Osteocyte (in vitro differentiated cells): ENCODE measurements around the gene BPIFB1. TPM values are rescaled to one million over a fixed set of nuclear protein-coding genes. Genes with fewer than 3 reads are reported as not detected.

ENCODE experiments used
- DNase-seq: peaks from one replicate; pipeline ENCODE4 v3.0.0; 2021; ENCODE audit warnings: mixed read lengths; ENCODE audit not compliant: unreplicated experiment; ENCODE audit errors: extremely low spot score
- H3K27ac Mint-ChIP-seq: one replicate; pipeline ENCODE4 v1.8.0; 2021; ENCODE audit warnings: mild to moderate bottlenecking, mixed read lengths; ENCODE audit not compliant: unreplicated experiment
- H3K27me3 Mint-ChIP-seq: one replicate; pipeline ENCODE4 v1.8.0; 2021; ENCODE audit warnings: mixed read lengths; ENCODE audit not compliant: unreplicated experiment
- H3K36me3 Mint-ChIP-seq: one replicate; pipeline ENCODE4 v1.8.0; 2021; ENCODE audit warnings: mixed read lengths; ENCODE audit not compliant: unreplicated experiment
- H3K4me1 Mint-ChIP-seq: one replicate; pipeline ENCODE4 v1.8.0; 2021; ENCODE audit warnings: mixed read lengths; ENCODE audit not compliant: unreplicated experiment
- H3K4me3 Mint-ChIP-seq: one replicate; pipeline ENCODE4 v1.8.0; 2021; ENCODE audit warnings: mild to moderate bottlenecking, moderate library complexity, mixed read lengths; ENCODE audit not compliant: unreplicated experiment
- H3K9me3 Mint-ChIP-seq: one replicate; pipeline ENCODE4 v1.8.0; 2021; ENCODE audit warnings: mixed read lengths; ENCODE audit not compliant: unreplicated experiment
- CTCF ChIP-seq: fragments of 200-600 bp; sonication (generic); IDR thresholded peaks from 2 replicates; pipeline ENCODE4 v1.5.0; 2021; ENCODE audit warnings: antibody characterized with exemption, mild to moderate bottlenecking, moderate library complexity
- total RNA-seq: library from RNA; stranded (reverse); gene quantifications from 2 replicates; pipeline ENCODE4 v1.2.1, GENCODE V29; 2021

BPIFB1 gene
- total RNA-seq, 1 donor from 2014 or later = not detected

GRCh38 chr20:33301192-33301930 is 18.3 kb downstream of the BPIFB1 start:
- Mint-ChIP-seq H3K36me3 (no peaks in the 10 kb centered on the region), H3K27me3 (peaks cover 24% of the 10 kb centered on the region), H3K4me3 (no peak overlapping the region), H3K9me3 (no peaks in the 10 kb centered on the region), H3K4me1 (peaks cover 4% of the 10 kb centered on the region), H3K27ac (no peak overlapping the region)
- TF ChIP-seq CTCF = no peak
- no peak for DNase-seq

- H3K27ac Mint-ChIP-seq = no peak overlapping the region
These were observed 20.6 kb downstream of the BPIFB1 start for GRCh38 chr20:33303595-33303994.

GRCh38 chr20:33304046-33304445 is 21.0 kb downstream of the BPIFB1 start:
- Mint-ChIP-seq H3K27me3 (peaks cover 8% of the 10 kb centered on the region), H3K4me3 (no peak overlapping the region), H3K9me3 (no peaks in the 10 kb centered on the region), H3K27ac (no peak overlapping the region), H3K36me3 (no peaks in the 10 kb centered on the region), H3K4me1 (peaks cover 4% of the 10 kb centered on the region)
- DNase-seq = no peak
- no peak for TF ChIP-seq CTCF

More at GRCh38 chr20:33303595-33303994, 20.6 kb downstream of the BPIFB1 start:
- DNase-seq = no peak
- H3K27me3 Mint-ChIP-seq = peaks cover 9% of the 10 kb centered on the region
- H3K9me3 Mint-ChIP-seq = no peaks in the 10 kb centered on the region
- peaks cover 4% of the 10 kb centered on the region for H3K4me1 Mint-ChIP-seq
- no peaks in the 10 kb centered on the region for H3K36me3 Mint-ChIP-seq
- no peak overlapping the region for H3K4me3 Mint-ChIP-seq
- TF ChIP-seq CTCF = no peak

- no peaks in the 10 kb centered on the region for H3K36me3 Mint-ChIP-seq
- H3K27me3 Mint-ChIP-seq = peaks cover 8% of the 10 kb centered on the region
- H3K4me3 Mint-ChIP-seq = no peak overlapping the region
- no peak for DNase-seq
- no peak overlapping the region for H3K27ac Mint-ChIP-seq
- H3K9me3 Mint-ChIP-seq = no peaks in the 10 kb centered on the region
- TF ChIP-seq CTCF = no peak
- peaks cover 4% of the 10 kb centered on the region for H3K4me1 Mint-ChIP-seq
These were observed 22.6 kb downstream of the BPIFB1 start for GRCh38 chr20:33305589-33306057.

- no peak for TF ChIP-seq CTCF
- DNase-seq = no peak
- peaks cover 4% of the 10 kb centered on the region for H3K4me1 Mint-ChIP-seq
- no peaks in the 10 kb centered on the region for H3K36me3 Mint-ChIP-seq
- H3K27me3 Mint-ChIP-seq = peaks cover 8% of the 10 kb centered on the region
- no peaks in the 10 kb centered on the region for H3K9me3 Mint-ChIP-seq
- no peak overlapping the region for H3K27ac Mint-ChIP-seq
- H3K4me3 Mint-ChIP-seq = no peak overlapping the region
These were observed 23.2 kb downstream of the BPIFB1 start for GRCh38 chr20:33306228-33306627.
